Activated gamma-delta T cell treated with anti-CD3 and anti-CD28 coated beads, Interleukin-2, amount 50 U/mL, for 16 hours (primary cell): ENCODE results near the gene TKTL1.
"Not testable (repeated sequence)": the region's sequence is repeated elsewhere in the genome, so short reads cannot be mapped to it uniquely, and the experiment has no call there.

Experiments
- DNase-seq: peaks from one replicate; pipeline ENCODE4 v3.0.0-alpha.2; 2020; ENCODE audit warnings: low read depth

The TKTL1 gene

DNA sequence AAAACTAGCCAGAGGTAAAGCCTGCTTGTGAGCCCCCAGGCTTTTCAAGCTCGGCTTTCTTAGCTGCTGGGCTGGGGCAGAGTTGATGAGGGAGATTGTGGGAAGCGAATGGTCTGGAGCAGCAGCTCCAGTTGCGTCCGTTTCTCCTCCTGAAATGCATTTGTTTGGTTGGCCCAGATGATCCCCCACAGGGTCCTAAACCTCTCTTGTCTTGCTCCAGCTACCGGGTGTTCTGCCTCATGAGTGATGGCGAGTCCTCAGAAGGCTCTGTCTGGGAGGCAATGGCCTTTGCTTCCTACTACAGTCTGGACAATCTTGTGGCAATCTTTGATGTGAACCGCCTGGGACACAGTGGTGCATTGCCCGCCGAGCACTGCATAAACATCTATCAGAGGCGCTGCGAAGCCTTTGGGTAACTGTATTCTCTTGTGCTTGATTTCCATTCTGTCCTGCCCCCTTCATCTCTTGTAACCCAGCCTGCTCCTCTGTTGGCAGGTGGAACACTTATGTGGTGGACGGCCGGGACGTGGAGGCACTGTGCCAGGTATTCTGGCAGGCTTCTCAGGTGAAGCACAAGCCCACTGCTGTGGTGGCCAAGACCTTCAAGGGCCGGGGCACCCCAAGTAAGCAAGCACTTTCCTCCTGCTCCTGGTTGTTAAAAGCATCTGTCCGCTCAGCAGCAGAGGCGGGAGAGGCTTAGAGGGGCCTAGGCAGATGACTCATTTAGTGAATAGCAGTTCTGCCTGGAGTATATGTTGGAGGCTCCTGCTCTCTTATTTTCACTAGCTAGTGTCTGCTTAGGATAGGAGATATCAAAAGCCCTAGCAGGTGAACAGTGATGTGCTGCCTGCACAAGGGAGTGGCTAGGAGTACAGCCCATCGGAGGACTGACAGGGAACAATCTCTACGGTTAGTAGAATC is 15.3 kb downstream of the TKTL1 start:
- no peak for DNase-seq

DNA sequence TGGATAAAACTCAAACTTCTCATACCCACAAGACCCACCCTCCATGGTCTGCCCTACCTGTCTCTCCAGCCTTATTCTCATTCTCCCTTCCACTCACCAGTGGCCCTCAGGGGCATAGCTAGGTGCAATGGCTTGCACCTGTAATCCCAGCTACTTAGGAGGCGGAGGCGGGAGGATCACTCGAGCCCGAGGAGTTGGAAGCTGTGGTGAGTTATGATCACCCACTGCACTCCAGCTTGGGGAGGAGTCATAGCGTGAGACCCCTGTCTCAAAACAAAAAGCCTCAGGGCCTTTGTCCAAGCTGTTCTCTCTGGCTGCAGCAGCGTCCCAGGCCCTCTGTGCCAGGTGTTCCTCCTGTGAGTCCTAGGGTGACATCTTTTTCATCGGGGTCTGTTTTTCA is 16.5 kb downstream of the TKTL1 start:
- DNase-seq = no peak

DNA sequence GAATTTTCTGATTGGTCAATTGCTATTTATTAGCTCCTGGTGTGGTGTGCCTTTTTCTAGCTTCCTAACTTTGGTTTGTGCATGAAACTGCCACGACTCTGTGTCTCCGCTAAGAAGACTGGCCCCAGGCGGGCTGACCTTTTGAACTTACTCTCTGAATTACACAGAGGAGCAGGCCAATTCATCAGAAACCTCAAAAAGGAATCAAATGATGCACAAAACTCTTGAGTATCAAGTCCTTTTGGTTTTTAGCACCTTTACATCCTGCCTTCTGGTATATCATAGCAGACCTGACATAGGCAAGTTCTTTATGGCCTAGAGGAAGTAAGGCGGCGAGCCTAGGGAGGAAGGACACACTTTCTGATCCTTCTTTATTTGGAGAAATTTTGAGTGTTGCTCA is 17.6 kb downstream of the TKTL1 start:
- DNase-seq = no peak

DNA sequence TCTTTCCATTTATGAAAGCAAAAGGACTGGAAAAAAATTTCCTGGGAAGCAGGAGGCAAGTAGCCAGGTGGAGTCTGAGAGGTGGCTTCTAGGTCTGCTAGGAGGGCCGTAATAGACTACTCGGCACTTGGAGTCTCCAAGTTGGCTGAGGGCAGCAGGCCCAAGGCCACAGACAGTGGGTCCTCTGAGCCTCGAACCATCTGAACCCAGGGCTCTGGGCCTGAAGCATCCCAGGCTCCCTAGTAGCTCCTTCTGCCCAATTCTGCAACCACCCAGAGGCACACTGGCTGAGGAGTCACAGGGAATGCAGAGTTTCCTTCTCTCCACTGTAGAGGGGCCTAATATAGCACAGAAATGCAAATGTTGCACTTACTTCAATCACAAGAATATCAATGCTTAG is 19.8 kb downstream of the TKTL1 start:
- DNase-seq = no peak

DNA sequence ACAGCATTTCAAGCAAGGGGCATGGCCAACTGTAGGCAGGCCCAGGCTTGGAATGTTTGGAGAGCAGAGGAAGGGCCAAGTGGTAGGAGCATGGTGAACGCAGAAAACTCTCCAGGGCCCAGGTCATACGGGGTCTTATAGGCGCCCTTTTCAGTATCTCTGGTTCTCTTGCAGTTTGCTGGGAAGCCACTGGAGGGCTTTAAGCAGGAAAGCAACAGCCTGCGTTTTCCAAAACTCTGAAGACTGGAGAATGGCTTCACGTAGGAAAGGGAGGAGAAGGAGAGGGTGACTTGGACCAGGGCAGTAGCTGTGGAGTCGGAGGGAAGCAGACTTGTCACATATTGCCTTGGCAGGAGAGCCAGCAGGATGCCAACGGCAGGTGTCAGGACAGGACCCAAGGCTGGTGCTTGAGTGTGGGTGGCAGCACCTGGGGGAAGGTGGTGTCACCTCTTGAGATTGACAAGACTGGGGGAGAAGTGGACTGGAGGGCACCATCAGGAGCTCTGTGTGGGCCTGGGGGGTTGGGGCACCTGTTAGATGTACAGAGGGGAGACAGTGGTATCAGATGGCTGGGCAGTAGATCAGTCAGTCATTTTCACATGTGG is 21.9 kb downstream of the TKTL1 start:
- DNase-seq = no peak

DNA sequence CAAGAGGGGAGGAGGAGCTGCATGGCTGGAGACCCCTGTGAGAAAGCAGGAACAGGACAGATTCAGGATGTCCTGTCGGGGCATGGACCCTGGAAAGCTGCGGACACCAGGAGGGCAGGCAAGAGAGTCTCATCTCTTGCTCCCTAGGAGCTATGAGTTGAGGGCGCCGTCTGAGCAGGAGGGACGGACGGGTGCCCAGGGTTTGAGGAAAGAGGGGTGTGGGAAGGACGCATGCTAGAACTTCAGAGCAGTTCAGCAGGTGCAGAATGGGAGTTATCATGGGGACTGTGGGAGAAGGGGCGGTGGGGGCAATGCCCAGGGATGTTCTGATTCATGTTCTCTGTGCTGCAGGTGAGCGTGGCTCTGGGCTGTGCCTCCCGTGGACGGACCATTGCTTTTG is 24.8 kb downstream of the TKTL1 start:
- no peak for DNase-seq

DNA sequence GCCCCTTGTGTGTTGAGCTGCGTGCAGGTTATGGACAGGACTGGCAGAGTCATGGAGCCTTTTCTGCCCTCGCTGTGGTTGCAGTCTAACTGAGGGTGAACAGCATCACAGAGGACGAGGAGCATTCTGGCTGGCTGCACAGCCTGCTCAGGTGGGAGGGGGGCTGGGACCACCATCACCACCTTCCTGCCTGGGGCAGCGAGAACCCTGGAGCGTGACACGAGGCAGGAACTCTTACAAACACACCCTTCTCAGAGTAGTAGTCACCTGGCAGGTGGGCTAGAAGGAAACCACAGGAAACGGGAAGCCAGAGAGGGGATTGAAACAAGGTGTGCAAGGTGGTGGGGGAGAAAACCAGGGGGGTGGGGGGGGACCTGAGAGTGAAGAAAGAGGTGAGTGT is 25.6 kb downstream of the TKTL1 start:
- DNase-seq = no peak

DNA sequence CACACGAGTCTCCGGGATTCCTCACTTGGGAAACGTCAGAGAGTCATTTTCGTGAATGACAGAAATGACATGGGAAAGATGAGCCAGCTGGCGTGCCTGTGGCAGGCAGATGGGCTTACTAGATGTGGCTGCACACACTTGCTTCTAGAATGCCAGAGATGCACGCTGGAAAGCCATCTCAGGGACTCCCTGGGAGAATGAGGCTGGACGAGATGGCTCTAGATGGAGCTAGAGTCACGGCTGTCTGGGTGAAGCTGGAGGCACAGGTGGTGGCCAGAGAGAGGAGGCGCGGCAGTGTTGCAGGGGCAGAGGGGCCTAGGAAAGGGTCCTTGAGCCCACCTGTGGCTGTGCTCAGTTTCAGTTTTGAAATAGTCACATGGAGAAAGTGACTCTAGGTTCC is 26.0 kb downstream of the TKTL1 start:
- DNase-seq = no peak

DNA sequence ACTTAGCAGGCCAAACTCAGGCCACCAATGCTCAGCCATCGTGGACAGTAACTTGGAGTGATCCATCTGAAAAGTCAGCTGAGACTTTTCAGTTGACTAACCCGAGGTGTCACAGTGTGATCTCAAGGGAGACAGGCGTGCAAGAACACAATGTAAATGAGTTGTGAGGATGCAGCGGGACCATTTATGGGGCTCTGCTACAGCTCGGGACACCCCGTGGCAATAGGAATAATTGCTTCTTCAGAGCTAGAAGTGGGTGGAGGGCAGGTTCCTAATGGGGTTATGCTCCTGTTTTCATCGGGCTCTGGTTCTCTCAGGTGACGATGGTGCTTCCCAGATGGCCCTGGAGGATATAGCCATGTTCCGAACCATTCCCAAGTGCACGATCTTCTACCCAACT is 27.3 kb downstream of the TKTL1 start:
- no peak for DNase-seq

DNA sequence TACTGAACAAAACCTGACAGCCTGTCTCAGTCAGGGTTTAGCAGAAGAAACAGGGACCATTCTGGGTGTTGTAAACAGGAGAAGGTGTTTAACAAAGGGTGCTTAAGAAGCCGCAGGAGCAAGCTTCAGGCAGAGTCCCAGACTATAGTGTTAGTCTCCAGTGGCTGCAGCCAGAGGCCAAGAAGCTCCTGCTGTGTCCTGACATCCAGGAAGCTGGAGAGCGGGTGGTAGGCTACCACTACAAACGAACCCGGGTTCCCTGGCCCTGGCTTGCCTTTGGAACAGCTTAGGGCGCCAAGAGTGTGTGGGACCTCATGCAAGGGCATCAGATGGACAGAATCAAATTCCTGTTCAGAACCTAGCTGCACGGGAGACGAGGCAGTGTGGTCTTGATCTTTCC is 27.9 kb downstream of the TKTL1 start:
- no peak for DNase-seq

DNA sequence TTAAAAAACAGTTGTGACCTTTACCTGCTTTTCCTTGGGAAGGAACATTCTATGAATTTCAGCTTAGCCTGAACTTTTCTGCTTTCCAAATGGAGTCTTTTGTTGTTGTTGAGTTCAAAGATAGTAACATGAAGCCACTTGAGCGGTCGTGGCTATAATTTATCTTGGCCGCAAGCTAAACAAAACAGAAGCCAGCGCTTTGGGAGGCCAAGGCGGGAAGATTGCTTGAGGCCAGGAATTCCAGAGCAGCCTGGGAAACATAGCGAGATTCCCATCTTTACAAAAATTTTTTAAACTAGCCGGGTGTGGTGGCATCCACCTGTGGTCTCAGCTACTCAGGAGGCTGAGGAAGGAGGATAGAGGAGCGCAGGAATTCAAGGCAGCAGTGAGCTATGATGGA is 29.9 kb downstream of the TKTL1 start:
- DNase-seq = no peak

DNA sequence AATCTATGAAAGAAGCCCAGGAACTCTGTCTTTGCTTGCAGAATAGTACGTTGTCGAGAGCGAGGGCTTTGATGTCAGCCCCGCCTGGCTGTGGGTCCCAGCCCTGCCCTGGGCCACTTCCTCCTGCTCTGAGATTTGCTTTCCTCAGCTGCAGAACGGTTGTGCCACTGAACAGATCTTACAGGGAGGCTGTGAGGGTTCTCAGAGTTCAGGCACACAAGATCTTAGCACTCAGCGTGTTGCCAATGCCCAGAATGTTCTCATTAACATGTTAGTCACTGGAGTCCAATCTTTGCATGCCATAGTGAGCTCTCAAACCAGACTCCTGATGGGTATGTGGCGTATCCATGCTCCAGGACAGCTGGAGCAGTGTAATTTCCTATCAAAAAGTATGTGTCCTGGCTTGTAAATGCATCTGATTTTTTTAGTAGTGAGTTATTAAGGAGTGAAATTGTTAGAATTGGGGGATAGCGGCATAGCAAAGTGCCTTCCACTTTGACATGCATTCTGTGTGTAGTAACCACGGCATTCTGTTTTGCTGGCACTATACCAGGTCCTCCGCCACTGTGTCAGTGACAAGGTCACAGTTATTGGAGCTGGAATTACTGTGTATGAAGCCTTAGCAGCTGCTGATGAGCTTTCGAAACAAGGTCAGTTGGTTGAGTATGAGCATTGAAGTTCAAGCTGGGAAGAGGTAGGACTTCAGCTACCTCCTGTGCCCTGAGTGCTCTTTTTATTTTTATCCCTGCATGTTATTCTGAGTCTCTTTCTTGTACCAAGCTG is 31.6 kb downstream of the TKTL1 start:
- DNase-seq = no peak

DNA sequence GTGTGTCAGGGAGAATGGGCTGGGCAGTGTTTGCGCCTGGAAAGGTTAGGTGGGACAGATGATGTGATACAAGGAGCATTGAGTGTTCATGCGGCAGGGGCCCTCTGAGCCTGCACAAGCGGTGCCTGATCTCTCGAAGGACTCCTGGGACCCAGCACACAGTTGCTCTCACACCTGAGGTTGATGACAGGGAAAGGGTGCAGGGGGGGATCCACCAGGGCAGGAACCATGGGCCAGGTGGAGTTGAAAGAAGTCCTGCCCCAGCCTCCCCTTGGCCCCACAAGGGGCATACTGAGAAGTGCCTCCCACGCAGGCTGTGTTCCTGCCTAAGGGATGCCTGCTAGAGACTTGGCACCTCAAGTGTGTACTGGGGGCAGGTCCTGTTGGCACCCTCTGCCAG is 33.1 kb downstream of the TKTL1 start:
- DNase-seq = no peak

DNA sequence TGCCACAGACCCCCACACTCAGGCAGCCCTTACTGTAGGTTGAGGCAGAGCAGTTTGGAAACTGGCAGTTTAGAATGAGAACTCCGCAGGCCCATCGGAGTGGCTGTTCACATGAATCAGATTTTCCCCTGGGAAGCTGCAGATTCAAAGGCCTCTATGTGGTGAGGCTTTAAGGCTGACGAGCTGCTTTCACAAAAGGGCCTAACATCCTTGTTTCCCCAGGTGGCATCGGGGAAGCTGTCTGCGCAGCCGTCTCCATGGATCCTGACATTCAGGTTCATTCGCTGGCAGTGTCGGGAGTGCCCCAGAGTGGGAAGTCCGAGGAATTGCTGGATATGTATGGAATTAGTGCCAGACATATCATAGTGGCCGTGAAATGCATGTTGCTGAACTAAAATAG is 33.7 kb downstream of the TKTL1 start:
- DNase-seq = no peak

DNA sequence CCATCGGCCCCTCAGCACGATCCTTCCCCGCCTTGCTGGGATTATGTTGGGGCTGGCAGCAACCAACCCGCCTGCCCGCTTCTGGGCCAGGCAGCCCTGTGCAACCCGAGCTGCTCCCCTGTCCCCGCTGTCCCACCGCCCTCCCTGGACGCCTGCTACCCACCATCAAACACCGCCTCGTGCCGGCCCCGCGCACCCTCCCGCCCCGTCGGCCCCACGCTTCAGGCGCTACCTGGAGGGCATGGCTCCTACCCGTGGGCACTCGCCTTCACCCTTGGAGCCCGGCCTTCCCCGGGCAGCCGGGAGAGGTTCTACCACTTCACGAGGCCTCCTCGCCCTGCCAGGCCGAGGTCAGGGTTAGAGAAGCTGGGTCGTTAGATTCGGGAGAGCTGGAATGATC is 37.0 kb downstream of the TKTL1 start:
- no peak for DNase-seq

DNA sequence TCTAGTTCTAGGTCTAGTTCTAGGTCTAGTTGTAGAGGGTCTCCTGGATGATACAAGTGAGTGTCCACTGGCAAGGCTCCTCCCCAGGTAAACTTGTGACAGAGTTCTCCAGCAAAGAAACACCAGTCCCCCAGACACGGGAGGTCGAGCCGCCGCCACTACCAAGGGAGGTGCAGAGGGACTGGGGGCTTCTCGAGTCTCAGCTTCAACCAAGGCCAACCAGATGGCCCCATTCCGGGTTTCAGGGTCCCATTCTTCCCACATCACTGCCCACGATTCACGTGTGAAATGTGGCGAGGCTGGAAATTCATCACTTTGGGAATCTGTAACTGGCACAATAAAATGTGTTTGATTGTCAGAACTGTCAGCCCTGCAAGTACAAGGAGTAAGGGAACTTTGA is 37.5 kb downstream of the TKTL1 start:
- no peak for DNase-seq

DNA sequence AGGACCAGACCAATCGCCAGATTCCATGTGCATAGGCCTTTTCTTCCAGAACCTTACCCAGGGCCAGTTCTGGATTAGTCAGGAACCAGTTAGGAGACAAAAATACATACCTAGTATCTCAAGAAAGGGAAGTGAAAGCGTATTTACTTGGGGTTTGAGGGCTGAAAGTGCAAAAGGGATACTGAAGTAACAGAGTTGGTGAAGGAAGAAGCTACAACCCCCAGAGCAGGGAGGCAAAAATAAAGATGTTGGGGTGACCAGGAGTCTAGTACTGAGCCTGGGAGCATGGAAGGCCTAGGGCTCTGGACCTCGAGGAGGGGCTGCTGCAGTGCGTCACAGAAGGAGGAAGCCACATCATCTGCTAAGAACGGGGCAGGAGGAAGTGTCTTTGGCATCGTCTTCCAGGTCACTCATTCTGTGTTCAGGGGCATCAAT is 38.3 kb downstream of the TKTL1 start:
- DNase-seq = no peak

DNA sequence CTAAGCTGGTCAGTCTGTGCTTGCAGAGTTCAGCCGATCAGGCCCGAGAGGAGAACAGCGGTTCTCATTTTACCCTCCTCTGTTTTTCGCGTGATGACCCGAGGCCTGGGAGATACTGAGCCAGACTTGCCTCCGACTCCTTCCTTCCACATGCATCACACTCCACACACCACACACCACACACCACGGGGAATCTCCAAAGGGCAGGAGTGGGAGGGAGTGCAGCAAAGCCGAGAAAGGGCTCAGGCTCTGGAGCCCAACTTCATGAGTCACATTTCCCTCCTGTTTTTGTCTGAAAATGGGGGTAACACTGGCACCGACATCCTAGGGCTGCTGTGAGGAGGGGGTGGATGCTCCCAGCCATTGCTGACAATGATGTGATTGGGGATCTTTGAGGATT is 38.9 kb downstream of the TKTL1 start:
- no peak for DNase-seq

DNA sequence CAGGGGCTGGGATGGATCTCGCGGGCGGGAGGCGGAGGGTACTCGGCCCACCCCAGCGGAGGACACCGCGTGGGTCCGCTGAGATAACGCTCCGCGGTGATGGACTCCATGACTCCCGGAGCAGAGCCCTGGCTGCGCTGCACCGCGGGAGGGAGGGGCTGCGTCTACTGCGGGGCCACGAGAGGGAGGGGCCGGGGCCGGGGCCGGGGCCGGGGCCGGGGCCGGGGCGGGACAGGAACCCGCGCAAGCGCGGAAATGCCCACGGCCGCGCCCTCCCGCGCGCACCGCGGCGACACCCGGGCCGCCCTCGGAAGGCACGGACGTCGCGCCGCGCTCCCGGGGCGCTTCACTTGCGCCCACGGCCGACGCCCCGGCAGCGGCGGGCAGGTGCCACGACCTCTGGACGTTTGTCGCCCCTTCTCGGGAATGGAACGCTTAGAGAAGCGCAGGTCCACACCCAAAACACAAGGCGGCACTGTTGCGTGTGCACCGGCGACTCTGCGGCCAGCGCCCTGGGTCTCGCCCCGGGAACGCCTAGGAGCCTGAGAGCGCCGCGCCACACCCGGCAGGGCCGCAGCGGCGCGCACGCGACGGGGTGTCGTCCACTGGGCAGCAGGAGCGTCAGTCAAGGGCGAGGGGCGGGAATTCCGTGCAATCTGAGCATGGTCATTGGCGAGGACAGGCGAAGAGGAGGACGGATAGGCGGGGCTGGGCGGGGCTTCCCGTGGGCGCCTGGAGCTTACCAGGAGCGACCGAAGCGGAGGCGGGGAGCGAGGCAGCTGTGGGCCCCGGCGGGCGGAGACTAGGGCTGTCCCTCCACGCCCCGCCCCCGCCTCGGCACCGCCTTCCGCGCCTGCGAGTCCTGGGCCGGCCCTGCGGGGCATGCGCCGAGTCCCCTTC is 46.1 kb downstream of the TKTL1 start:
- DNase-seq = not testable (repeated sequence)

DNA sequence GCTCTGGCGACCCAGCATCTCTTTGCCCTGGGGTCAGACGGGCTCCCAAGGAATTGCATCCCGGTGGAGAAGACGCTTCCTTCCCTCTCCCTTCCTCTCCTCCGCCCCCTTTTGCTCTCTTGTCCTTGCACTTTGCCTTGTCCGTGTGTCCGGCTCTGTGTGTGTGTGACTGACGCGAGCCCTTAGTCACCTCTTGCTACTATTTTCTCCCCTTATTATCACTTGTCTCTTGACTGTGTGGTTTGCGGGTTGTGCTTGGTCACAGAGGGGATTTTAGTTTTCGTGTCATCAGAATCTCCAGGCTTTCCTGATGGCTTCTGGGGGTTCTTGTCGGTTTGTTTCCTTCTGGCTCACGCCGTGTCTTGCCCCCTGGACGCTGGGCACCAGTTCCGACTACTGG is 47.5 kb downstream of the TKTL1 start:
- DNase-seq = not testable (repeated sequence)

DNA sequence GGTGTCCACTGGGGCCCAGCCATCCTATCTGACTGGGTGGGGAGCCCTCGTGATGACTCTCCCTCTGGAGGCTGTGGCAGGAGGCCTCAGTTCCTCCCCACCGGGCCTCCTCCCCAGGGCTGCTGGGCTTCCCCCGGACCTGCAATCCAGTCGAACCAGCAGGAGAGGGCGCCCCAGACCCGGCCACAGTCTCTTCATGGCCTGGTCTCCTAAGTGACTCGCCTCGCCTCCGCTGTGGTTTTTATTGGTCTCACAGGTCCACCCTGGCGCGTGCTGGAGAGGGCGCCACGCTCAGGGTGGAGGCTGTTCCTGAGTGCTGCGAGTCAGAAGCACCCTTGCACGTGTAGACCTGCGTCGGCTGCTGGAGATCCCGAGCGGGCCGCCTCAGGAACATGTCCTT is 48.0 kb downstream of the TKTL1 start:
- DNase-seq = not testable (repeated sequence)

DNA sequence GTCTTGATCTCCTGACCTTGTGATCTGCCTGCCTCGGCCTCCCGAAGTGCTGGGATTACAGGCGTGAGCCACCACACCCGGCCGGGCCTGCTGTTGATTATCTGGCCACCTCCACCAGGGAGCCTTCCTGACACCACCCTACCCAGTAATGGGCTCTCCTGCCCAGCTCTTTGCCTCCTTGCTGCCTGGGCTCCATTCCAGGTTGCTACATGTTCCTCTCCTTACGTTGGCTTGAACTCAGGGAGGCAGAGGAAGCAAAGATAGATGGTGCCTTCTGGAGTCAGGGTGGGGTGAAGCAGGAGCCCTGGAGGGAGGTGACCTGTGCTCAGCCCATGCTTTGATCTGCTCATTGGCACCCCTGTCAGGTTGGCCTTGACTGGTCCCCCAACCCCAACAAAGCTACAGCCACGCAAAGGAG is 52.5 kb downstream of the TKTL1 start:
- DNase-seq = no peak
